HepG2 (cell line): ENCODE data around the gene MVP. TPM values are rescaled to one million over a fixed set of nuclear protein-coding genes. Genes with fewer than 3 reads are reported as not detected.

ENCODE experiments used
- ARNT2 ChIP-seq: sonication (generic); formaldehyde crosslinking; IDR thresholded peaks from 2 replicates; pipeline ENCODE4 v1.8.0; 2022; ENCODE audit warnings: mild to moderate bottlenecking, low read depth, missing genetic modification reagents, moderate library complexity
- CBFB ChIP-seq: sonication (generic); formaldehyde crosslinking; IDR thresholded peaks from 2 replicates; pipeline ENCODE4 v1.4.0; 2020; ENCODE audit warnings: missing genetic modification reagents
- FOSL1 ChIP-seq: sonication (generic); formaldehyde crosslinking; IDR thresholded peaks from 2 replicates; pipeline ENCODE4 v1.9.0; 2021; ENCODE audit warnings: missing genetic modification reagents, borderline replicate concordance
- FOXM1 ChIP-seq: sonication (generic); formaldehyde crosslinking; IDR thresholded peaks from 2 replicates; pipeline ENCODE4 v1.5.0; 2020; ENCODE audit warnings: missing genetic modification reagents
- MIER2 ChIP-seq: IDR thresholded peaks from 2 replicates; pipeline ENCODE4 v1.6.1; 2016; ENCODE audit warnings: missing biosample characterization, missing genetic modification reagents
- SMARCE1 ChIP-seq: fragments of 450-650 bp; IDR thresholded peaks from 2 replicates; pipeline ENCODE4 v1.6.1; 2017; ENCODE audit warnings: borderline replicate concordance
- TBL1XR1 ChIP-seq: fragments of 150-350 bp; IDR thresholded peaks from 2 replicates; pipeline ENCODE4 v1.6.1; 2014; ENCODE audit warnings: borderline replicate concordance, low read length; ENCODE audit not compliant: partially characterized antibody
- ZNF296 ChIP-seq: sonication (generic); formaldehyde crosslinking; conservative IDR thresholded peaks from 2 replicates; pipeline ENCODE4 v1.5.0; 2020; ENCODE audit warnings: mild to moderate bottlenecking, missing genetic modification reagents
- ZNF557 ChIP-seq: sonication (generic); formaldehyde crosslinking; IDR thresholded peaks from 2 replicates; pipeline ENCODE4 v1.4.0; 2020; ENCODE audit warnings: missing genetic modification reagents
- ZNF619 ChIP-seq: sonication (generic); formaldehyde crosslinking; IDR thresholded peaks from 2 replicates; pipeline ENCODE4 v1.4.0; 2020; ENCODE audit warnings: mild to moderate bottlenecking, missing genetic modification reagents
- ZNF678 ChIP-seq: sonication (generic); formaldehyde crosslinking; IDR thresholded peaks from 2 replicates; pipeline ENCODE4 v1.4.0; 2020; ENCODE audit warnings: mild to moderate bottlenecking, missing genetic modification reagents
- polyA plus RNA-seq, 8 experiments: library from polyadenylated mRNA; depleted of rRNA in 3 of 8; stranded (reverse) in 7 of 8; unstranded in 1 of 8; fragments of >200 nt; fragmentation: Illumina TruSeq in 4 of 8; extraction: Trizol in 4 of 8; gene quantifications; 2 replicates each; pipeline versions ENCODE4 v1.2.1 to v1.2.3, GENCODE V29; 2011 to 2016; ENCODE audit warnings: low read depth in 4 of 8, missing spikeins in 1 of 8, mixed read lengths in 1 of 8; ENCODE audit not compliant: insufficient read depth in 1 of 8
- total RNA-seq, 5 experiments: library from RNA; depleted of rRNA; stranded (reverse); fragments of >200 nt; fragmentation: Illumina TruSeq; extraction: Trizol; gene quantifications; 2 replicates each; pipeline ENCODE4 v1.2.3, GENCODE V29; 2016; ENCODE audit warnings: low read depth in 1 of 5
- TF ChIP-seq, protein P1 (sequence below): sonication (generic); formaldehyde crosslinking; conservative IDR thresholded peaks from 2 replicates; pipeline ENCODE4 v1.4.0; 2020; ENCODE audit warnings: missing genetic modification reagents
- TF ChIP-seq, protein P2 (sequence below): sonication (generic); formaldehyde crosslinking; IDR thresholded peaks from 2 replicates; pipeline ENCODE4 v1.4.0; 2020; ENCODE audit warnings: missing genetic modification reagents, borderline replicate concordance
- TF ChIP-seq, protein P3 (sequence below): sonication (generic); formaldehyde crosslinking; IDR thresholded peaks from 2 replicates; pipeline ENCODE4 v1.4.0; 2020; ENCODE audit warnings: mild to moderate bottlenecking, missing genetic modification reagents

The MVP gene
- total and polyA plus RNA-seq, 2 of the 13 experiments (the other 11 are each of a cell fraction or from before 2014, with no cell fraction given) = 22.9 to 43.5 TPM

DNA sequence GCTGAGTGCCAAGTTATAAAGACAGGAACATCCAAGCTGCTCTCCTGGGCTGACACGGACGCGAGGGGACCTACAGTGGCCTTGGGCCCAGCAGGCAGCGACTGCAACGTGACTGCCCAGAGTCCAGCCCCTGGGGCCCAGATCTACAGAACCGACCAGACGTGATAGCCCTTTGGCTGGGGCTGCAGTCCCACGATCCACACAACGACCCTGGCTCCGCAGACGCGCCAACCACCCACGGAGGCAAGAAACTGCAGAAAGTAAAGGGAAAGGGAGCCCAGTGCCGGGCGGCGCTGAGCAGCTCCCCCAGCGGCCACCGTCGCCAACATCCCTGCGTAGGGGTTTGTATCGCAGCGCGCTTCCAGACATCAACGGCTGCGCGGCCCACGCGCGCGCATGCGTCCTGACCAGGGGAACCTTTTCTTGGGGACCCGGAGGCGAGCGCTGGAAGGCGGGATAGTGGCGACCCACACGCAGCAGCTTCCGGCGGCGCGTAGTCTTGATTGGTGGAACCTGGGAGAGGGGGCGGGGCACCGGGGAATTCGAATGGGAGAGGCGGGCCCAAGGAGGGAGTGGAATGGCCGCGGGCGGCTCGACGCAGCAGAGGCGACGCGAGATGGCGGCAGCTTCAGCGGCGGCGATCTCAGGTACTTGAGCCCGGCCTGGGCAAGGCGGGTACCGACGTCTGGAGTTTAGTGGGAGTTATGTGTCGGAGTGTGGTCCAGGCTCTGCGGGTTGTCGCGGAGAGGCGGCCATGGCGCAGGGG is 29.9 kb upstream of the MVP start, which contains the start of gene KIF22 (continued):
- TF ChIP-seq, protein P1, sequence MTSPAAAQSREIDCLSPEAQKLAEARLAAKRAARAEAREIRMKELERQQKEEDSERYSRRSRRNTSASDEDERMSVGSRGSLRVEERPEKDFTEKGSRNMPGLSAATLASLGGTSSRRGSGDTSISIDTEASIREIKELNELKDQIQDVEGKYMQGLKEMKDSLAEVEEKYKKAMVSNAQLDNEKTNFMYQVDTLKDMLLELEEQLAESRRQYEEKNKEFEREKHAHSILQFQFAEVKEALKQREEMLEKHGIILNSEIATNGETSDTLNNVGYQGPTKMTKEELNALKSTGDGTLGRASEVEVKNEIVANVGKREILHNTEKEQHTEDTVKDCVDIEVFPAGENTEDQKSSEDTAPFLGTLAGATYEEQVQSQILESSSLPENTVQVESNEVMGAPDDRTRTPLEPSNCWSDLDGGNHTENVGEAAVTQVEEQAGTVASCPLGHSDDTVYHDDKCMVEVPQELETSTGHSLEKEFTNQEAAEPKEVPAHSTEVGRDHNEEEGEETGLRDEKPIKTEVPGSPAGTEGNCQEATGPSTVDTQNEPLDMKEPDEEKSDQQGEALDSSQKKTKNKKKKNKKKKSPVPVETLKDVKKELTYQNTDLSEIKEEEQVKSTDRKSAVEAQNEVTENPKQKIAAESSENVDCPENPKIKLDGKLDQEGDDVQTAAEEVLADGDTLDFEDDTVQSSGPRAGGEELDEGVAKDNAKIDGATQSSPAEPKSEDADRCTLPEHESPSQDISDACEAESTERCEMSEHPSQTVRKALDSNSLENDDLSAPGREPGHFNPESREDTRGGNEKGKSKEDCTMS = no peak
- TF ChIP-seq, protein P2, sequence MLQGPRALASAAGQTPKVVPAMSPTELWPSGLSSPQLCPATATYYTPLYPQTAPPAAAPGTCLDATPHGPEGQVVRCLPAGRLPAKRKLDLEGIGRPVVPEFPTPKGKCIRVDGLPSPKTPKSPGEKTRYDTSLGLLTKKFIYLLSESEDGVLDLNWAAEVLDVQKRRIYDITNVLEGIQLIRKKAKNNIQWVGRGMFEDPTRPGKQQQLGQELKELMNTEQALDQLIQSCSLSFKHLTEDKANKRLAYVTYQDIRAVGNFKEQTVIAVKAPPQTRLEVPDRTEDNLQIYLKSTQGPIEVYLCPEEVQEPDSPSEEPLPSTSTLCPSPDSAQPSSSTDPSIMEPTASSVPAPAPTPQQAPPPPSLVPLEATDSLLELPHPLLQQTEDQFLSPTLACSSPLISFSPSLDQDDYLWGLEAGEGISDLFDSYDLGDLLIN (CRISPR knock-in tag) = peak; percentile 60; the same call in 1 of the 2 replicates
- peak; percentile 85 for TF ChIP-seq ZNF557 (CRISPR knock-in tag)
- peak; percentile 75; the same call in 1 of the 2 replicates for TF ChIP-seq ARNT2 (CRISPR knock-in tag)
- TF ChIP-seq FOSL1 (CRISPR knock-in tag) = no peak
- TF ChIP-seq ZNF678 (CRISPR knock-in tag) = no peak; the same call in 1 of the 2 replicates
- no peak for TF ChIP-seq SMARCE1
- no peak for TF ChIP-seq FOXM1 (CRISPR knock-in tag)
- TF ChIP-seq, protein P3, sequence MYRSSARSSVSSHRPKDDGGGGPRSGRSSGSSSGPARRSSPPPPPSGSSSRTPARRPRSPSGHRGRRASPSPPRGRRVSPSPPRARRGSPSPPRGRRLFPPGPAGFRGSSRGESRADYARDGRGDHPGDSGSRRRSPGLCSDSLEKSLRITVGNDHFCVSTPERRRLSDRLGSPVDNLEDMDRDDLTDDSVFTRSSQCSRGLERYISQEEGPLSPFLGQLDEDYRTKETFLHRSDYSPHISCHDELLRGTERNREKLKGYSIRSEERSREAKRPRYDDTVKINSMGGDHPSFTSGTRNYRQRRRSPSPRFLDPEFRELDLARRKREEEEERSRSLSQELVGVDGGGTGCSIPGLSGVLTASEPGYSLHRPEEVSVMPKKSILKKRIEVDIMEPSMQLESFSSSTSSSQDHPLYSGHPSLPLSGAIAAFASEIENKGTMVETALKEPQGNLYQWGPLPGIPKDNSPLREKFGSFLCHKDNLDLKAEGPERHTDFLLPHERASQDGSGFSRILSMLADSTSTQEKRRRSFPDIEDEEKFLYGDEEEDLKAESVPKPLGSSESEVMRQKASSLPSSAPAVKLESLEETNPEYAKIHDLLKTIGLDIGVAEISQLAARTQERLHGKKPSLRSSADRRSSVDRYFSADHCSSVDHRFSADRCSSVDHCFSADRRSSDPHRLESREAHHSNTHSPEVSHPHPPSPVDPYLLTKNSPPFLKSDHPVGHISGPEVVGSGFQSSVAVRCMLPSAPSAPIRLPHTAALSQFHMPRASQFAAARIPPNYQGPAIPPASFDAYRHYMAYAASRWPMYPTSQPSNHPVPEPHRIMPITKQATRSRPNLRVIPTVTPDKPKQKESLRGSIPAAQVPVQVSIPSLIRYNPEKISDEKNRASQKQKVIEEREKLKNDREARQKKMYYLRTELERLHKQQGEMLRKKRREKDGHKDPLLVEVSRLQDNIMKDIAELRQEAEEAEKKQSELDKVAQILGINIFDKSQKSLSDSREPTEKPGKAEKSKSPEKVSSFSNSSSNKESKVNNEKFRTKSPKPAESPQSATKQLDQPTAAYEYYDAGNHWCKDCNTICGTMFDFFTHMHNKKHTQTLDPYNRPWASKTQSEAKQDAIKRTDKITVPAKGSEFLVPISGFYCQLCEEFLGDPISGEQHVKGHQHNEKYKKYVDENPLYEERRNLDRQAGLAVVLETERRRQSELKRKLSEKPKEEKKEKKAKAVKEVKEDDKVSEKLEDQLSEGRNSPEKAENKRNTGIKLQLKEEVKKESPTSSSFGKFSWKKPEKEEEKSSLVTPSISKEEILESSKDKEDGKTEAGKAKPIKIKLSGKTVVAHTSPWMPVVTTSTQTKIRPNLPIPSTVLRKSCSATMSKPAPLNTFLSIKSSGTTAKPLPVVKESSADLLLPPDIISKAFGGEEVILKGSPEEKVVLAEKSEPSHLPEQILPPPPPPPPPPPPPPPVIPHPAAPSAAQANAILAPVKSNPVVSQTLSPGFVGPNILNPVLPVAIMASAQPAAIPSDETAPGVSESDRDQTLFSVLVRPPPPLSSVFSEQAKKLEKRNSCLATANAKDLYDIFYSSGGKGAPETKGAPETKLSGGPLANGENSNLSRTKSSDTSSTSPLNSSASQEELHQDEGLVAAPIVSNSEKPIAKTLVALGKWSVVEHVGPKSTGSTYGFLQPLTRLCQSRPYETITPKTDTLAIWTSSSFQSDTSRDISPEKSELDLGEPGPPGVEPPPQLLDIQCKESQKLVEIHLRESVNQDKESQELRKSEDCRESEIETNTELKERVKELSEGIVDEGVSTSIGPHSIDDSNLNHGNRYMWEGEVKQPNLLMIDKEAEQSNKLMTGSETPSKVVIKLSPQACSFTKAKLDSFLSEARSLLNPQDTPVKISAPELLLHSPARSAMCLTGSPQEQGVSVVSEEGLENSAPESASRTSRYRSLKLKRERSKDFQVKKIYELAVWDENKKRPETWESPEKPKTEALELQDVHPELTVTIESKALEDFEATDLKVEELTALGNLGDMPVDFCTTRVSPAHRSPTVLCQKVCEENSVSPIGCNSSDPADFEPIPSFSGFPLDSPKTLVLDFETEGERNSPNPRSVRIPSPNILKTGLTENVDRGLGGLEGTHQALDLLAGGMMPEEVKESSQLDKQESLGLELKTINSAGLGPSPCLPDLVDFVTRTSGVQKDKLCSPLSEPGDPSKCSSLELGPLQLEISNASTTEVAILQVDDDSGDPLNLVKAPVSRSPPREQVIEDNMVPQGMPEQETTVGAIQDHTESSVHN (CRISPR knock-in tag) = 0 out of 2 replicates have a peak, but pooled peaks have one; percentile 58
- TF ChIP-seq ZNF619 (CRISPR knock-in tag) = peak; percentile 51; the same call in 1 of the 2 replicates
- TF ChIP-seq TBL1XR1 = peak; percentile 48
- TF ChIP-seq ZNF296 (CRISPR knock-in tag) = no peak; the same call in 1 of the 2 replicates
- peak; percentile 90 for TF ChIP-seq CBFB (CRISPR knock-in tag)
- TF ChIP-seq MIER2 (CRISPR knock-in tag) = peak; percentile 78; the same call in 1 of the 2 replicates
